DMS 273 (cell line): ENCODE data around the gene OR7A5.
"Not testable (repeated sequence)": the region's sequence is repeated elsewhere in the genome, so short reads cannot be mapped to it uniquely, and the experiment has no call there.

Experiments
- DNase-seq: peaks from one replicate; lab custom pipeline; 2025; ENCODE audit not compliant: unreplicated experiment; lab: John Stamatoyannopoulos, UW

The OR7A5 gene

GRCh38 chr19:14835011-14835410 is at the start of gene OR7A5, which contains the start of gene OR7C1:
Gene OR7A5, minus strand, starts transcription at chr19:14835185. Its CDS starts 6,944 bp downstream, at chr19:14828241.
Gene OR7C1, minus strand, starts transcription at chr19:14835185. Its CDS starts 35,049 bp downstream, at chr19:14800136.
- DNase-seq: no peak

- DNase-seq: peak; percentile 38
Measured at GRCh38 chr19:14871619-14872230, 36.7 kb upstream of the OR7A5 start.

GRCh38 chr19:14868497-14868896 is 33.5 kb upstream of the OR7A5 start:
- no peak for DNase-seq

GRCh38 chr19:14848822-14849221 is 13.8 kb upstream of the OR7A5 start, which contains the start of gene OR7A10:
Gene OR7A10, minus strand, starts transcription at chr19:14848922. Its CDS starts 7,045 bp downstream, at chr19:14841877.
- no peak for DNase-seq

GRCh38 chr19:14843578-14843977 is 8.6 kb upstream of the OR7A5 start:
- no peak for DNase-seq

GRCh38 chr19:14843169-14843568 is 8.2 kb upstream of the OR7A5 start:
- no peak for DNase-seq

- no peak for DNase-seq
Measured at GRCh38 chr19:14840206-14840605, 5.2 kb upstream of the OR7A5 start.

- no peak for DNase-seq
Measured at GRCh38 chr19:14837391-14837790, 2.4 kb upstream of the OR7A5 start.

- DNase-seq: no peak
Measured at GRCh38 chr19:14830702-14831101, 4.3 kb downstream of the OR7A5 start.

GRCh38 chr19:14826006-14826405 is 9.0 kb downstream of the OR7A5 start:
- no peak for DNase-seq

GRCh38 chr19:14821937-14822336 is 13.0 kb downstream of the OR7A5 start:
- DNase-seq: no peak

GRCh38 chr19:14818588-14818987 is 16.4 kb downstream of the OR7A5 start:
- DNase-seq: no peak

GRCh38 chr19:14817052-14817451 is 17.9 kb downstream of the OR7A5 start:
- no peak for DNase-seq

GRCh38 chr19:14814982-14815652 is 19.9 kb downstream of the OR7A5 start:
- DNase-seq: no peak

GRCh38 chr19:14809272-14810057 is 25.5 kb downstream of the OR7A5 start:
- no peak for DNase-seq

- DNase-seq: no peak
Measured at GRCh38 chr19:14804765-14805164, 30.2 kb downstream of the OR7A5 start.

GRCh38 chr19:14798760-14799159 is 36.2 kb downstream of the OR7A5 start:
- DNase-seq: no peak

- no peak for DNase-seq
Measured at GRCh38 chr19:14796021-14796420, 39.0 kb downstream of the OR7A5 start.

GRCh38 chr19:14795078-14795721 is 39.8 kb downstream of the OR7A5 start:
- no peak for DNase-seq

- not testable (repeated sequence) for DNase-seq
Measured at GRCh38 chr19:14792250-14792649, 42.7 kb downstream of the OR7A5 start.

- peak; percentile 52 for DNase-seq
Measured at GRCh38 chr19:14786421-14786851, 48.5 kb downstream of the OR7A5 start.
